Uterus (tissue), 4 donors: ENCODE results near the gene CACNG8. TPM values are rescaled to one million over a fixed set of nuclear protein-coding genes. Genes with fewer than 3 reads are reported as not detected.
"Not testable (repeated sequence)": the region's sequence is repeated elsewhere in the genome, so short reads cannot be mapped to it uniquely, and the experiment has no call there.

Experiments used
- DNase-seq, 2 donors: peaks; one replicate each; pipeline ENCODE4 v3.0.0-alpha.2; 2019 to 2020
- H3K27ac ChIP-seq, 2 donors: fragments of 200-600 bp; sonication (generic); 1 replicate in 1 of 2; 2 replicates in 1 of 2; pipeline ENCODE4 v1.5.1; 2016 to 2018
- H3K27me3 ChIP-seq, 2 donors: fragments of 200-600 bp; sonication (generic); one replicate each; pipeline ENCODE4 v1.5.1; 2018 to 2019; ENCODE audit warnings: control low read depth in 1 of 2
- H3K36me3 ChIP-seq, 2 donors: fragments of 200-600 bp; sonication (generic); one replicate each; pipeline ENCODE4 v1.5.1; 2019; ENCODE audit warnings: control low read depth in 1 of 2
- H3K4me1 ChIP-seq, 2 donors: fragments of 200-600 bp; sonication (generic); one replicate each; pipeline ENCODE4 v1.5.1; 2018 to 2019; ENCODE audit warnings: control low read depth in 1 of 2
- H3K4me3 ChIP-seq, 2 donors: fragments of 200-600 bp; sonication (generic); 1 replicate in 1 of 2; 2 replicates in 1 of 2; pipeline ENCODE4 v1.5.1; 2018 to 2019; ENCODE audit warnings: mild to moderate bottlenecking in 1 of 2
- H3K9me3 ChIP-seq, 2 donors: fragments of 200-600 bp; sonication (generic); one replicate each; pipeline ENCODE4 v1.5.1; 2019; ENCODE audit warnings: control low read depth in 1 of 2
- CTCF ChIP-seq, 4 experiments: fragments of 200-600 bp in 2 of 4; fragments of 450-650 bp in 2 of 4; sonication (generic) in 2 of 4; IDR thresholded peaks; one replicate each; pipeline ENCODE4 v1.5.1; 2016 to 2019; ENCODE audit warnings: antibody characterized with exemption in 4 of 4, mild to moderate bottlenecking in 2 of 4, moderate library complexity in 1 of 4
- POLR2A ChIP-seq, 2 donors: fragments of 450-650 bp; IDR thresholded peaks; one replicate each; pipeline ENCODE4 v1.6.1; 2016; ENCODE audit warnings: antibody characterized with exemption in 2 of 2, mild to moderate bottlenecking in 1 of 2, moderate library complexity in 1 of 2
- intact Hi-C: fragments of 100-400 bp; cut with DNase I; formaldehyde crosslinking; loops from one replicate; pipeline ENCODE4 v1.15.1; 2023; ENCODE audit warnings: low total_unique reads
- microRNA counts, 2 donors: library from miRNA; unstranded; fragments of <30 nt; microRNA quantifications; one replicate each; lab custom pipeline; 2016 to 2017
- small RNA-seq: library from RNA; depleted of rRNA; stranded (forward); fragments of <200 nt; gene quantifications from one replicate; pipeline ENCODE3, GENCODE V24; 2016
- total RNA-seq, 4 donors: library from RNA; depleted of rRNA in 3 of 4; stranded (reverse); fragments of >200 nt in 3 of 4; gene quantifications; one replicate each; pipeline versions ENCODE4 v1.1.0 to v1.2.4, GENCODE V29; 2014 to 2023
- donor health status: DM: yes; HTN: yes; CAD: no.

CACNG8 gene
- total RNA-seq, 4 donors from 2014 or later, result 0.21 to 0.24 TPM; not detected in 2

GRCh38 chr19:54030895-54031586 is 68.3 kb downstream of the CACNG8 start:
- DNase-seq, result no peak
- Histone ChIP-seq H3K27me3 (no peaks in the 10 kb centered on the region), H3K27ac (no peak overlapping the region), H3K9me3 (no peaks in the 10 kb centered on the region), H3K36me3 (no peaks in the 10 kb centered on the region), H3K4me3 (no peak overlapping the region), H3K4me1 (no peaks in the 10 kb centered on the region)
- intact Hi-C loops, result no loop called here
- TF ChIP-seq POLR2A (IDR thresholded peaks at IDR 0.05) (no peak), CTCF (IDR thresholded peaks at IDR 0.05) (no peak)

GRCh38 chr19:54035215-54036178 is 72.8 kb downstream of the CACNG8 start:
- intact Hi-C loops, result no loop called here
- no peaks in the 10 kb centered on the region for H3K9me3 ChIP-seq
- no peak overlapping the region for H3K4me3 ChIP-seq
- H3K4me1 ChIP-seq, result no peaks in the 10 kb centered on the region
- no peak overlapping the region for H3K27ac ChIP-seq
- DNase-seq, result no peak
- no peak for TF ChIP-seq POLR2A (IDR thresholded peaks at IDR 0.05)
- H3K36me3 ChIP-seq, result no peaks in the 10 kb centered on the region
- no peaks in the 10 kb centered on the region for H3K27me3 ChIP-seq

GRCh38 chr19:54036542-54036941 is 73.8 kb downstream of the CACNG8 start:
- H3K4me1 ChIP-seq, H3K27me3 ChIP-seq, DNase-seq, H3K9me3 ChIP-seq, H3K36me3 ChIP-seq, H3K27ac ChIP-seq, intact Hi-C loops, H3K4me3 ChIP-seq: not testable (repeated sequence)

MicroRNA genes within 50 kb of the gene (microRNA counts, 767-probe panel; counts per million panel counts)
- 0 counts per million in 2 donors for microRNA hsa-miR-935 (lab: Ali Mortazavi, UCI)

Small RNA genes lying within 50 kb of the gene (small RNA-seq; reads per million reads assigned to genes)
- gene AC012314.20, result not detected

Other genes starting within 250 kb of the CACNG8 start
- gene NLRP12, start 138.6 kb upstream of the CACNG8 start, total RNA-seq, result under 1 TPM in 3 of 4 donors, not detected in 1; 0.34 to 0.90 (median 0.59) TPM
- gene MYADM, start 95.1 kb upstream of the CACNG8 start, total RNA-seq, result 100 to 1,000 TPM in 1 of 4 donors, 10 to 100 TPM in 3; 22.7 to 386 (median 77.4) TPM
- under 1 TPM in 1 of 4 donors, not detected in 3; 0.69 TPM for gene PRKCG, start 80.7 kb upstream of the CACNG8 start, total RNA-seq
- 1 to 10 TPM in 1 of 4 donors, not detected in 3; 1.0 TPM for gene CACNG7, start 53.7 kb upstream of the CACNG8 start, total RNA-seq
- gene CACNG6, start 28.7 kb downstream of the CACNG8 start, total RNA-seq, result 1 to 10 TPM in 1 of 4 donors, under 1 TPM in 1, not detected in 2; 0.55 to 1.7 TPM
- not detected for gene VSTM1, start 101.0 kb downstream of the CACNG8 start, total RNA-seq
- not detected for gene TARM1, start 118.4 kb downstream of the CACNG8 start, total RNA-seq
- gene OSCAR, start 137.9 kb downstream of the CACNG8 start, total RNA-seq, result 1 to 10 TPM in 1 of 4 donors, under 1 TPM in 1, not detected in 2; 0.91 to 6.5 TPM
- 10 to 100 TPM in 1 of 4 donors, 1 to 10 TPM in 2, not detected in 1; 4.7 to 65.8 (median 5.5) TPM for gene NDUFA3, start 139.9 kb downstream of the CACNG8 start, total RNA-seq
- 10 to 100 TPM in 2 of 4 donors, 1 to 10 TPM in 1, under 1 TPM in 1; 0.88 to 37.1 (median 9.9) TPM for gene TFPT, start 152.7 kb downstream of the CACNG8 start, total RNA-seq
- 10 to 100 TPM; 17.9 to 97.3 (median 52.6) TPM for gene PRPF31, start 152.8 kb downstream of the CACNG8 start, total RNA-seq
- 10 to 100 TPM in 2 of 4 donors, 1 to 10 TPM in 1, under 1 TPM in 1; 0.88 to 41.6 (median 9.9) TPM for gene CNOT3, start 174.8 kb downstream of the CACNG8 start, total RNA-seq
- 10 to 100 TPM in 2 of 4 donors, 1 to 10 TPM in 2; 3.7 to 52.8 (median 23.8) TPM for gene LENG1, start 196.8 kb downstream of the CACNG8 start, total RNA-seq
- gene TMC4, start 210.2 kb downstream of the CACNG8 start, total RNA-seq, result 10 to 100 TPM in 1 of 4 donors, 1 to 10 TPM in 2, not detected in 1; 1.3 to 31.0 (median 3.0) TPM
- 10 to 100 TPM in 3 of 4 donors, 1 to 10 TPM in 1; 5.3 to 47.8 (median 19.2) TPM for gene MBOAT7, start 226.6 kb downstream of the CACNG8 start, total RNA-seq
- 10 to 100 TPM; 13.1 to 66.4 (median 32.2) TPM for gene TSEN34, start 228.4 kb downstream of the CACNG8 start, total RNA-seq
- gene RPS9, start 237.9 kb downstream of the CACNG8 start, total RNA-seq, result 1,000 to 10,000 TPM; 1,240 to 3,586 (median 2,088) TPM